ENCODE measurements around the gene PCARE.

PCARE gene

DNA sequence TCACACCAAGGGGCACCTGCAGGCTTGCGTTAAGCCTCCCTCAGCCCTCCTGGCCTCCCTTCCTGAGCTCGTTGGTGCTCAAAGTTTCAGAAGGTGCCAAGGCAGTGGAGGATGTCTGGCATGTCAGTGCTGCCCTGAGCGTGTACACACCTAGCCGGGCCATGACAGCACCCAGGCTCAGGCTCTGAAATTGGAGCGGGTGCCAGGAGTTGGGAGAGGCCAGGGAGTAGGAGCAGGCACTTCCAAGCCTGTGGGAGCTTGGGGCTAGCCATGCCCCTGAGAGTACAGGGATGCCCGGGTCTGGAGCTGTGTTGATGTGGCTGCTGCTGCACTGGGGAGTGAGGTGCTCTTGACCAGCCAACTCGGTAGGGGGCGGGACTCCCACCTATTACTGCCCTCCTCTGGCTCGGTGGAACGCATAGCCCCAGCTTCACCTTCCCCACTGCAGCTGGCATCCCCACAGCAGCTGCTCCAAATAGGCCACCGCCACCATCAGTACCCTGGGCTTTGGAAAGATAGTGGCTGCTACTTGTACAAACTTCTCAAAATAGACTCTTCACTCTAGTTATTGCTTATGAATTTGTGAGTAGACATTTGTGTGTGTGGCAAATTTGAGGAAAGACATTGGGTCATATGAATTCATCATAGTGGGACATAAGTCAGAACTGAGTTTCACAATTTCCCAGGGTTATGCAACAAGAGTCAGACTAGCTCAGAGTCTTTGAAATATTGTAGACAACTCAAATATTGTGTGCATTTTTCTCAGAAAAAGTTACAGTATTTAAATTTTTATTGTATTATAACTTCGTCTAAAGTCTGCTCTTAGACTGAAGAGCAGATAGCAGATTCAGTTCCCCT, 6.8 kb upstream of the PCARE start:
- no peak overlapping the region for H3K4me3 ChIP-seq (replicated peaks; ENCODE audit: low read depth, low read length)
- TF ChIP-seq, protein P1, sequence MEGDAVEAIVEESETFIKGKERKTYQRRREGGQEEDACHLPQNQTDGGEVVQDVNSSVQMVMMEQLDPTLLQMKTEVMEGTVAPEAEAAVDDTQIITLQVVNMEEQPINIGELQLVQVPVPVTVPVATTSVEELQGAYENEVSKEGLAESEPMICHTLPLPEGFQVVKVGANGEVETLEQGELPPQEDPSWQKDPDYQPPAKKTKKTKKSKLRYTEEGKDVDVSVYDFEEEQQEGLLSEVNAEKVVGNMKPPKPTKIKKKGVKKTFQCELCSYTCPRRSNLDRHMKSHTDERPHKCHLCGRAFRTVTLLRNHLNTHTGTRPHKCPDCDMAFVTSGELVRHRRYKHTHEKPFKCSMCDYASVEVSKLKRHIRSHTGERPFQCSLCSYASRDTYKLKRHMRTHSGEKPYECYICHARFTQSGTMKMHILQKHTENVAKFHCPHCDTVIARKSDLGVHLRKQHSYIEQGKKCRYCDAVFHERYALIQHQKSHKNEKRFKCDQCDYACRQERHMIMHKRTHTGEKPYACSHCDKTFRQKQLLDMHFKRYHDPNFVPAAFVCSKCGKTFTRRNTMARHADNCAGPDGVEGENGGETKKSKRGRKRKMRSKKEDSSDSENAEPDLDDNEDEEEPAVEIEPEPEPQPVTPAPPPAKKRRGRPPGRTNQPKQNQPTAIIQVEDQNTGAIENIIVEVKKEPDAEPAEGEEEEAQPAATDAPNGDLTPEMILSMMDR (IDR thresholded peaks at IDR 0.05; ENCODE audit: low read depth, low read length, missing control alignments): no peak
- no peak for DNase-seq (ENCODE audit: extremely low read depth, low read depth)

DNA sequence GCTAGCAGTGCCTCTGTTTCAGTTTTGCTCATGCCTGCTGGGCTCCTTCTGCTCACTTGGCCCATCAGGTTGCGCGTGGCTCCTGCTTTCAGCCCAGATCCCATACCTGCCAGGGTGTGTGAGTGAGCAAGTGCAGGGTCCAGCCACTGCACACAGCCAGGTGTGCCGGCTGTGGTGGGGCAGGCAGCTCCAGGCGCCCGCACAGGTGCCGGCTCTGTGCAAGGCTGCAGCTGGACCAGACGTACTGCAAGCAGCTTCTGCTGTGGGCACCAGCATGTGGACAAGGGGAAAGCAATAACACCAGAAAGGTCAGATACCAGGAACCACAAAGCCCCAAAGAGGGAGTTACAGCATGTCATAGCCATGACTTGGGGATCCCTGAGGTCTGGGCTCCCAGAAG, 5.6 kb upstream of the PCARE start:
- DNase-seq (ENCODE audit: extremely low read depth, low read depth): no peak
- H3K4me3 ChIP-seq (replicated peaks; ENCODE audit: low read depth, low read length): no peak overlapping the region
- TF ChIP-seq, protein P1 (IDR thresholded peaks at IDR 0.05; ENCODE audit: low read depth, low read length, missing control alignments): no peak

DNA sequence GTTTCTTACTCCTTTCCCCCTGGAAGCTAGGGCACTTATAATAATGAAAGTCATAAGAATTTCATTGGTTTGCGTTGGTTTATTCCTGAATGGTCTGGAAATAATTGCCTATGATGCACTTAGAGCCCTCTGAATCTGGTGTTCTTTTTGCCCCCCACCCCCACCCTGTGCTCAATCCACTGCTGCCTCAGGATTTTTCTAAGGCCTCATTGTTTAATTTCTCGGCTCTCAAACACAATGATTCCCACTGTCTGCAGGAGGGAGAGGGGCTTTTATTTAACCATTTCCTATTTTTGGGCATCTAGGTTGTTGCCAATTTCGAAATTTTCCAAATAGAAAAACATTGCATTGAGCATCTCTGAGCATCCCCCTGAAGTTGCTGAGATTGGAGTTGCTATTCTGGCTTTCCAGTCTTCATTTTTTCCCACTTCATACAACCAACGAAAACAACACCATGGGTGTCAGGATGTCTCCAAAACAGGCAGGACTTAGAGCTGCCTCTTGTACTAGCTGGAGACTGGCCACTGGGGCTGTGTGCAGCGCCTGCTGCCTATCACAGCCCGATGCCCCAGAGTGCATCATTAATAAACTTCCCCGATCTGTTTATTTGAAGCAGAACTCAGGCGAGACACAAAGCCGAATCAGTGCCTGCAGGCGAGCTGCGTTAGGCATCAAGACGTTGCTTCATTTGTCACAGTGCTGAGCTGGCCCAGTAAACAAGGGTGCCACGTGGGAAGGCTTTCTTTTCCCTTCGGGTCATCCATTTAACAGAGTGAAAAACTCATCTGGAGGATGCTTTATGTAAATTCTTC, 1.8 kb upstream of the PCARE start:
- DNase-seq (ENCODE audit: extremely low read depth, low read depth): no peak
- H3K4me3 ChIP-seq (replicated peaks; ENCODE audit: low read depth, low read length): no peak overlapping the region
- TF ChIP-seq, protein P1 (IDR thresholded peaks at IDR 0.05; ENCODE audit: low read depth, low read length, missing control alignments): no peak

DNA sequence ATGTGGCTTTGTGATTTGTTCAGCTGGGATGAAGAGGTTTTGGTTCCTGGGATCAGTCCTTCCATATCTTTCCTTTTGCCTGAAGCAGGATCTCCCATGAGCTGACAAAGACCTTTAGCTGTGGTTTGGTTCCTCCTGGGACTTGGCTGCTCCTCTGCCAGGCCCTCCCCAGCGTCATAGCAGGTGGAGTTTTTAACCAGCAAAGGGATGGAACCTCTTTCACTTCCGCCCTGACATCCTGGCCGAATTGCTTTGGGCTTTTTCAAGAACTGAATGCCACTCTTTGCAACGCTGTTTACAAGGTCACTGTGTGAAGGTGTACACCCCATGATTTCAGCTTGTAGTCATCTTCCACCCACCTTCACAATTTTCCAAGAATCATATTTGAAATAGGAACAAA, 390 bp downstream of the PCARE start:
- DNase-seq (ENCODE audit: extremely low read depth, low read depth): no peak
- H3K4me3 ChIP-seq (replicated peaks; ENCODE audit: low read depth, low read length): no peak overlapping the region
- TF ChIP-seq, protein P1 (IDR thresholded peaks at IDR 0.05; ENCODE audit: low read depth, low read length, missing control alignments): no peak

DNA sequence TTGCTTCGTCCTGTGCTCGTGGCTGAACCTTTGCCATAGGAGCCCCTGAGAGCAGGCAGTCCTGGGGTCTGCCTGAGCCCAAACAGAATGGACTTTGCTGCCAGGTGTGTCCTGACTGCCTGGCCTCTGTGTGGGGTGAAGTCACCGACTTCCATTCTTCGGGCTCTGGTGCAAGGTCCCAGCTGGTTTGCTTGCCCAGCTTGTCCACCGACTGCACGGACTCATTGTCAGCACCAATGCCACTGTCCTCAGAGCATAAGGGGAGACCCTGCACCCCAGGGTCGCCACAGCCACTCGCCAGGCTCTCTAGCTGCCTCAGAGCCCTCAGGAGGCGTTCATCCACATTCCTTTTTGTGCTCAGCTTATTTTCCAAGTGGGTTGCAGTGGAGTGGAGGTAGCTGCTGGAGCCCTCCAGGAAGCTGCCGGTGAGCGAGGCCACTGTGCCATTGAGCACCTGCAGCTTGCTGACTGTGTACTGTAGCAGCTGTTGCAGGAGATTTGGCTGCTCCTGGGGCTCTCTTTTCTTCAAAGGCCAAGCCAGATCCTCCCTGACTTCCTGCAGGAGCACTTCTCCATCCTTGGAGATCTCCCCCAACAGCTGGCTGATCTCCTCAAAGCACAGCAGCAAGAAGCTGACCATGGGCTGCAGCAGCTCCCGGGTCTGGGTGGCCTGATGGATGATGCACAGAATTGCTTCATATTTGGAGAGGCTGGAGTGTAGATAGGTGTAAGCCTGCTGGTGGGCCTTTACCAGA, 1.2 kb downstream of the PCARE start:
- H3K4me3 ChIP-seq (replicated peaks; ENCODE audit: low read depth, low read length): no peak overlapping the region
- TF ChIP-seq, protein P1 (IDR thresholded peaks at IDR 0.05; ENCODE audit: low read depth, low read length, missing control alignments): no peak
- DNase-seq (ENCODE audit: extremely low read depth, low read depth): no peak

DNA sequence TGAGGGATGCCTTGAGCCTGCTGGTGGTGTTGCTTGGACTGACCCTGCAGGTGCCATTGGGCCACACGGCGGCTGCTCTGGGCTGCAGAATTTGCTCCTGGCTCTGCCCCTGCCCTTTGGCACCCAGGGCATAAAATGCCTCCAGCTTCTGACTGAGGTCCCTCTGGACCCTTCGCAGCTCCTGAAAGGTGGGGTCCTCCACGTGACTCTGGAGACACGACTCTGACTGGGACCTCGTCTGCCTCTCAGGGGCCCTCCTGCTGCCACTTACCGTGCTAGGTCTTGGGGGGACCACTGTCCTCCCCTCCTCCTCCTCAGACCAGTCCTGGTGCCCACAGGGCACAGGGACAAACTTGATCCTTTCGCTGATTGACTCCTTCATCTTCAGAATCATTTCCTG, 2.1 kb downstream of the PCARE start:
- H3K4me3 ChIP-seq (replicated peaks; ENCODE audit: low read depth, low read length): no peak overlapping the region
- TF ChIP-seq, protein P1 (IDR thresholded peaks at IDR 0.05; ENCODE audit: low read depth, low read length, missing control alignments): no peak
- no peak for DNase-seq (ENCODE audit: extremely low read depth, low read depth)
